HEK293 (cell line): ENCODE results near the gene KATNA1.

ENCODE experiments used
- CTCF ChIA-PET: fragments of 350-600 bp; formaldehyde crosslinking; extraction: SDS; loops from one replicate; lab custom pipeline; 2021; ENCODE audit warnings: antibody characterized with exemption; lab: Yijun Ruan, JAX
- POLR2A ChIA-PET: fragments of 300-600 bp; formaldehyde crosslinking; extraction: SDS; loops from one replicate; lab custom pipeline; 2020; ENCODE audit warnings: antibody characterized with exemption, inconsistent platforms; lab: Yijun Ruan, JAX
- H3K27ac ChIP-seq: fragments of 200-500 bp; sonication (Bioruptor generic); 2 replicates; pipeline ENCODE4 v1.5.1; 2014; ENCODE audit warnings: low read depth, low read length, control low read depth, inconsistent platforms; ENCODE audit errors: extremely low read depth
- H3K36me3 ChIP-seq, 2 experiments: fragments of 200-500 bp in 1 of 2; sonication (Bioruptor generic) in 1 of 2; 1 replicate in 1 of 2; 2 replicates in 1 of 2; pipeline ENCODE4 v1.5.1; 2014 to 2017; ENCODE audit warnings: inconsistent platforms in 2 of 2, low read length in 2 of 2; ENCODE audit not compliant: control insufficient read depth in 2 of 2, insufficient read depth in 1 of 2
- H3K4me1 ChIP-seq: fragments of 200-500 bp; sonication (Bioruptor generic); 2 replicates; pipeline ENCODE4 v1.5.1; 2014; ENCODE audit warnings: mild to moderate bottlenecking, low read length, inconsistent platforms; ENCODE audit not compliant: control insufficient read depth, insufficient read depth
- H3K4me3 ChIP-seq: 2 replicates; pipeline ENCODE4 v1.5.1; 2011; ENCODE audit warnings: low read depth, mild to moderate bottlenecking, control low read depth, low read length, moderate library complexity
- H3K9me3 ChIP-seq: fragments of 200-500 bp; sonication (Bioruptor generic); 2 replicates; pipeline ENCODE4 v1.5.1; 2014; ENCODE audit warnings: low read depth, low read length, inconsistent platforms; ENCODE audit not compliant: control insufficient read depth, insufficient read depth
- FEZF1 ChIP-seq: fragments of 450-650 bp; formaldehyde crosslinking; IDR thresholded peaks from 2 replicates; pipeline ENCODE4 v1.5.1; 2016; ENCODE audit warnings: missing biosample characterization, missing genetic modification characterization
- GLIS1 ChIP-seq: fragments of 450-650 bp; formaldehyde crosslinking; IDR thresholded peaks from 2 replicates; pipeline ENCODE4 v1.5.1; 2016; ENCODE audit warnings: missing biosample characterization, missing genetic modification characterization
- HOXA7 ChIP-seq: sonication (generic); formaldehyde crosslinking; IDR thresholded peaks from 2 replicates; pipeline ENCODE4 v1.8.1; 2022; ENCODE audit warnings: missing genetic modification reagents, borderline replicate concordance
- OSR2 ChIP-seq: fragments of 450-650 bp; formaldehyde crosslinking; IDR thresholded peaks from 2 replicates; pipeline ENCODE4 v1.5.1; 2016; ENCODE audit warnings: missing biosample characterization, missing genetic modification characterization
- PRDM1 ChIP-seq: fragments of 450-650 bp; formaldehyde crosslinking; IDR thresholded peaks from 2 replicates; pipeline ENCODE4; 2016; ENCODE audit warnings: missing biosample characterization, missing genetic modification characterization
- YY1 ChIP-seq: fragments of 450-650 bp; formaldehyde crosslinking; IDR thresholded peaks from 2 replicates; pipeline ENCODE4 v1.5.1; 2018; ENCODE audit warnings: missing biosample characterization, missing genetic modification characterization
- ZBTB1 ChIP-seq: fragments of 450-650 bp; formaldehyde crosslinking; IDR thresholded peaks from 2 replicates; pipeline ENCODE4 v1.5.1; 2016; ENCODE audit warnings: missing biosample characterization, missing genetic modification characterization
- ZFP69B ChIP-seq: fragments of 450-650 bp; formaldehyde crosslinking; IDR thresholded peaks from 2 replicates; pipeline ENCODE4 v1.5.1; 2016; ENCODE audit warnings: missing biosample characterization, missing genetic modification characterization
- ZNF132 ChIP-seq: fragments of 450-650 bp; formaldehyde crosslinking; IDR thresholded peaks from 2 replicates; pipeline ENCODE4 v1.5.1; 2017; ENCODE audit warnings: missing biosample characterization, missing genetic modification characterization, borderline replicate concordance
- ZNF138 ChIP-seq: fragments of 450-650 bp; formaldehyde crosslinking; IDR thresholded peaks from 2 replicates; pipeline ENCODE4 v1.5.1; 2016; ENCODE audit warnings: missing biosample characterization, missing genetic modification characterization, borderline replicate concordance
- ZNF23 ChIP-seq: fragments of 450-650 bp; formaldehyde crosslinking; IDR thresholded peaks from 2 replicates; pipeline ENCODE4 v1.5.1; 2016; ENCODE audit warnings: missing biosample characterization, missing genetic modification characterization, borderline replicate concordance
- ZNF26 ChIP-seq: fragments of 450-650 bp; formaldehyde crosslinking; IDR thresholded peaks from 2 replicates; pipeline ENCODE4 v1.5.1; 2016; ENCODE audit warnings: missing biosample characterization, missing genetic modification characterization
- ZNF266 ChIP-seq: fragments of 450-650 bp; formaldehyde crosslinking; IDR thresholded peaks from 2 replicates; pipeline ENCODE4 v1.5.1; 2016; ENCODE audit warnings: missing biosample characterization, missing genetic modification characterization, low read depth
- ZNF311 ChIP-seq: fragments of 450-650 bp; formaldehyde crosslinking; IDR thresholded peaks from 2 replicates; pipeline ENCODE4 v1.5.1; 2017; ENCODE audit warnings: missing biosample characterization, missing genetic modification characterization, borderline replicate concordance
- ZNF341 ChIP-seq: fragments of 450-650 bp; formaldehyde crosslinking; IDR thresholded peaks from 2 replicates; pipeline ENCODE4; 2016; ENCODE audit warnings: low read depth, missing biosample characterization, missing genetic modification characterization
- ZNF354C ChIP-seq: fragments of 450-650 bp; formaldehyde crosslinking; IDR thresholded peaks from 2 replicates; pipeline ENCODE4 v1.5.1; 2016; ENCODE audit warnings: missing biosample characterization, missing genetic modification characterization, low read depth, borderline replicate concordance
- ZNF555 ChIP-seq: fragments of 450-650 bp; formaldehyde crosslinking; conservative IDR thresholded peaks from 2 replicates; pipeline ENCODE4 v1.5.1; 2017; ENCODE audit warnings: missing biosample characterization, mild to moderate bottlenecking, missing genetic modification characterization, inconsistent platforms
- ZNF610 ChIP-seq: fragments of 450-650 bp; formaldehyde crosslinking; IDR thresholded peaks from 2 replicates; pipeline ENCODE4 v1.5.1; 2016; ENCODE audit warnings: missing biosample characterization, missing genetic modification characterization, borderline replicate concordance
- ZNF623 ChIP-seq: fragments of 450-650 bp; formaldehyde crosslinking; IDR thresholded peaks from 2 replicates; pipeline ENCODE4 v1.5.1; 2016; ENCODE audit warnings: missing biosample characterization, missing genetic modification characterization
- ZNF707 ChIP-seq: fragments of 450-650 bp; formaldehyde crosslinking; IDR thresholded peaks from 2 replicates; pipeline ENCODE4 v1.5.1; 2016; ENCODE audit warnings: missing biosample characterization, missing genetic modification characterization
- ZNF76 ChIP-seq: fragments of 450-650 bp; formaldehyde crosslinking; IDR thresholded peaks from 2 replicates; pipeline ENCODE4; 2016; ENCODE audit warnings: low read depth, missing biosample characterization, missing genetic modification characterization, borderline replicate concordance
- ZNF837 ChIP-seq: fragments of 450-650 bp; formaldehyde crosslinking; IDR thresholded peaks from 2 replicates; pipeline ENCODE4 v1.5.1; 2016; ENCODE audit warnings: missing biosample characterization, missing genetic modification characterization
- ZSCAN16 ChIP-seq: fragments of 450-650 bp; formaldehyde crosslinking; IDR thresholded peaks from 2 replicates; pipeline ENCODE4 v1.5.1; 2016; ENCODE audit warnings: missing biosample characterization, missing genetic modification characterization
- TF ChIP-seq, protein P1 (sequence below): fragments of 450-650 bp; formaldehyde crosslinking; IDR thresholded peaks from 2 replicates; pipeline ENCODE4 v1.5.1; 2017; ENCODE audit warnings: missing biosample characterization, missing genetic modification characterization
- TF ChIP-seq, protein P2 (sequence below): fragments of 450-650 bp; formaldehyde crosslinking; conservative IDR thresholded peaks from 2 replicates; pipeline ENCODE4 v1.5.1; 2016; ENCODE audit warnings: low read depth, missing biosample characterization, missing genetic modification characterization
- TF ChIP-seq, protein P3 (sequence below): fragments of 450-650 bp; formaldehyde crosslinking; IDR thresholded peaks from 2 replicates; pipeline ENCODE4 v1.5.1; 2016; ENCODE audit warnings: missing biosample characterization, missing genetic modification characterization
- TF ChIP-seq, protein P4 (sequence below): fragments of 450-650 bp; formaldehyde crosslinking; IDR thresholded peaks from 2 replicates; pipeline ENCODE4 v1.5.1; 2016; ENCODE audit warnings: missing biosample characterization, missing genetic modification characterization
- TF ChIP-seq, protein P5 (sequence below): fragments of 450-650 bp; formaldehyde crosslinking; IDR thresholded peaks from 2 replicates; pipeline ENCODE4 v1.5.1; 2016; ENCODE audit warnings: missing biosample characterization, missing genetic modification characterization

KATNA1 gene

GRCh38 chr6:149563928-149564325, 84.6 kb downstream of the KATNA1 start:
- CTCF ChIA-PET: interaction anchor here (0.6 to 2.1 kb wide), 10 partner anchors 12 to 1033 kb away, joined by 3 to 14 read pairs (median 3); partner anchors contain the start of gene PPIL4
- Histone ChIP-seq H3K9me3 (no peaks in the 10 kb centered on the region), H3K4me3 (no peak overlapping the region), H3K4me1 (peaks cover 19% of the 10 kb centered on the region; the same call in 1 of the 2 replicates), H3K36me3 (no peaks in the 10 kb centered on the region), H3K27ac (no peak overlapping the region)
- POLR2A ChIA-PET: interaction anchor here (1.4 to 1.5 kb wide), 2 partner anchors 19 to 159 kb away, joined by 3 to 10 read pairs; partner anchors contain the start of gene PPIL4
- no peak for TF ChIP-seq ZNF837 (tag by site-specific recombination)
- TF ChIP-seq, protein P1, sequence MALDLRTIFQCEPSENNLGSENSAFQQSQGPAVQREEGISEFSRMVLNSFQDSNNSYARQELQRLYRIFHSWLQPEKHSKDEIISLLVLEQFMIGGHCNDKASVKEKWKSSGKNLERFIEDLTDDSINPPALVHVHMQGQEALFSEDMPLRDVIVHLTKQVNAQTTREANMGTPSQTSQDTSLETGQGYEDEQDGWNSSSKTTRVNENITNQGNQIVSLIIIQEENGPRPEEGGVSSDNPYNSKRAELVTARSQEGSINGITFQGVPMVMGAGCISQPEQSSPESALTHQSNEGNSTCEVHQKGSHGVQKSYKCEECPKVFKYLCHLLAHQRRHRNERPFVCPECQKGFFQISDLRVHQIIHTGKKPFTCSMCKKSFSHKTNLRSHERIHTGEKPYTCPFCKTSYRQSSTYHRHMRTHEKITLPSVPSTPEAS (tag by site-specific recombination): no peak
- no peak for TF ChIP-seq ZNF26 (tag by site-specific recombination)
- TF ChIP-seq ZSCAN16: peak; percentile 95
- TF ChIP-seq PRDM1: no peak
- no peak for TF ChIP-seq ZNF138 (tag by site-specific recombination)
- TF ChIP-seq ZFP69B (tag by site-specific recombination): no peak
- TF ChIP-seq ZNF341: no peak
- no peak for TF ChIP-seq ZBTB1 (tag by site-specific recombination)
- TF ChIP-seq, protein P2, sequence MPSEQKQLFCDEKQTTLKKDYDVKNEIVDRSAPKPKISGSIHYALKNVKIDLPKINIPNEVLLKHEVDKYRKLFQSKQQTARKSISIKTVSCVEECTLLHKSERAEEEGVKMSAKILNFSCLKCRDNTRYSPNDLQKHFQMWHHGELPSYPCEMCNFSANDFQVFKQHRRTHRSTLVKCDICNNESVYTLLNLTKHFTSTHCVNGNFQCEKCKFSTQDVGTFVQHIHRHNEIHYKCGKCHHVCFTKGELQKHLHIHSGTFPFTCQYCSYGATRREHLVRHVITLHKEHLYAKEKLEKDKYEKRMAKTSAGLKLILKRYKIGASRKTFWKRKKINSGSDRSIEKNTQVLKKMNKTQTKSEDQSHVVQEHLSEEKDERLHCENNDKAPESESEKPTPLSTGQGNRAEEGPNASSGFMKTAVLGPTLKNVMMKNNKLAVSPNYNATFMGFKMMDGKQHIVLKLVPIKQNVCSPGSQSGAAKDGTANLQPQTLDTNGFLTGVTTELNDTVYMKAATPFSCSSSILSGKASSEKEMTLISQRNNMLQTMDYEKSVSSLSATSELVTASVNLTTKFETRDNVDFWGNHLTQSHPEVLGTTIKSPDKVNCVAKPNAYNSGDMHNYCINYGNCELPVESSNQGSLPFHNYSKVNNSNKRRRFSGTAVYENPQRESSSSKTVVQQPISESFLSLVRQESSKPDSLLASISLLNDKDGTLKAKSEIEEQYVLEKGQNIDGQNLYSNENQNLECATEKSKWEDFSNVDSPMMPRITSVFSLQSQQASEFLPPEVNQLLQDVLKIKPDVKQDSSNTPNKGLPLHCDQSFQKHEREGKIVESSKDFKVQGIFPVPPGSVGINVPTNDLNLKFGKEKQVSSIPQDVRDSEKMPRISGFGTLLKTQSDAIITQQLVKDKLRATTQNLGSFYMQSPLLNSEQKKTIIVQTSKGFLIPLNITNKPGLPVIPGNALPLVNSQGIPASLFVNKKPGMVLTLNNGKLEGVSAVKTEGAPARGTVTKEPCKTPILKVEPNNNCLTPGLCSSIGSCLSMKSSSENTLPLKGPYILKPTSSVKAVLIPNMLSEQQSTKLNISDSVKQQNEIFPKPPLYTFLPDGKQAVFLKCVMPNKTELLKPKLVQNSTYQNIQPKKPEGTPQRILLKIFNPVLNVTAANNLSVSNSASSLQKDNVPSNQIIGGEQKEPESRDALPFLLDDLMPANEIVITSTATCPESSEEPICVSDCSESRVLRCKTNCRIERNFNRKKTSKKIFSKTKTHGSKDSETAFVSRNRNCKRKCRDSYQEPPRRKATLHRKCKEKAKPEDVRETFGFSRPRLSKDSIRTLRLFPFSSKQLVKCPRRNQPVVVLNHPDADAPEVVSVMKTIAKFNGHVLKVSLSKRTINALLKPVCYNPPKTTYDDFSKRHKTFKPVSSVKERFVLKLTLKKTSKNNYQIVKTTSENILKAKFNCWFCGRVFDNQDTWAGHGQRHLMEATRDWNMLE (tag by site-specific recombination): no peak
- no peak for TF ChIP-seq ZNF311 (tag by site-specific recombination)
- no peak for TF ChIP-seq ZNF23 (tag by site-specific recombination)
- peak; percentile 83 for TF ChIP-seq FEZF1
- TF ChIP-seq, protein P3, sequence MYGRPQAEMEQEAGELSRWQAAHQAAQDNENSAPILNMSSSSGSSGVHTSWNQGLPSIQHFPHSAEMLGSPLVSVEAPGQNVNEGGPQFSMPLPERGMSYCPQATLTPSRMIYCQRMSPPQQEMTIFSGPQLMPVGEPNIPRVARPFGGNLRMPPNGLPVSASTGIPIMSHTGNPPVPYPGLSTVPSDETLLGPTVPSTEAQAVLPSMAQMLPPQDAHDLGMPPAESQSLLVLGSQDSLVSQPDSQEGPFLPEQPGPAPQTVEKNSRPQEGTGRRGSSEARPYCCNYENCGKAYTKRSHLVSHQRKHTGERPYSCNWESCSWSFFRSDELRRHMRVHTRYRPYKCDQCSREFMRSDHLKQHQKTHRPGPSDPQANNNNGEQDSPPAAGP (tag by site-specific recombination): no peak
- TF ChIP-seq ZNF623 (tag by site-specific recombination): no peak
- no peak for TF ChIP-seq ZNF354C
- no peak for TF ChIP-seq ZNF555 (tag by site-specific recombination)
- TF ChIP-seq ZNF132 (tag by site-specific recombination): no peak
- no peak for TF ChIP-seq ZNF76
- no peak for TF ChIP-seq HOXA7
- TF ChIP-seq ZNF707 (tag by site-specific recombination): no peak
- TF ChIP-seq YY1 (tag by site-specific recombination): no peak
- no peak for TF ChIP-seq ZNF610 (tag by site-specific recombination)
- TF ChIP-seq OSR2 (tag by site-specific recombination): peak; percentile 51
- TF ChIP-seq, protein P4, sequence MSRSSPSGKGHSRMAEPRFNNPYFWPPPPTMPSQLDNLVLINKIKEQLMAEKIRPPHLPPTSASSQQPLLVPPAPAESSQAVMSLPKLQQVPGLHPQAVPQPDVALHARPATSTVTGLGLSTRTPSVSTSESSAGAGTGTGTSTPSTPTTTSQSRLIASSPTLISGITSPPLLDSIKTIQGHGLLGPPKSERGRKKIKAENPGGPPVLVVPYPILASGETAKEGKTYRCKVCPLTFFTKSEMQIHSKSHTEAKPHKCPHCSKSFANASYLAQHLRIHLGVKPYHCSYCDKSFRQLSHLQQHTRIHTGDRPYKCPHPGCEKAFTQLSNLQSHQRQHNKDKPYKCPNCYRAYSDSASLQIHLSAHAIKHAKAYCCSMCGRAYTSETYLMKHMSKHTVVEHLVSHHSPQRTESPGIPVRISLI (tag by site-specific recombination): no peak
- TF ChIP-seq, protein P5, sequence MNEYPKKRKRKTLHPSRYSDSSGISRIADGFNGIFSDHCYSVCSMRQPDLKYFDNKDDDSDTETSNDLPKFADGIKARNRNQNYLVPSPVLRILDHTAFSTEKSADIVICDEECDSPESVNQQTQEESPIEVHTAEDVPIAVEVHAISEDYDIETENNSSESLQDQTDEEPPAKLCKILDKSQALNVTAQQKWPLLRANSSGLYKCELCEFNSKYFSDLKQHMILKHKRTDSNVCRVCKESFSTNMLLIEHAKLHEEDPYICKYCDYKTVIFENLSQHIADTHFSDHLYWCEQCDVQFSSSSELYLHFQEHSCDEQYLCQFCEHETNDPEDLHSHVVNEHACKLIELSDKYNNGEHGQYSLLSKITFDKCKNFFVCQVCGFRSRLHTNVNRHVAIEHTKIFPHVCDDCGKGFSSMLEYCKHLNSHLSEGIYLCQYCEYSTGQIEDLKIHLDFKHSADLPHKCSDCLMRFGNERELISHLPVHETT: peak; percentile 62; the same call in 1 of the 2 replicates
- TF ChIP-seq ZNF266 (tag by site-specific recombination): no peak
- no peak for TF ChIP-seq GLIS1
